ENCODE measurements around the gene ZPBP2.
"Not testable (repeated sequence)": the region's sequence is repeated elsewhere in the genome, so short reads cannot be mapped to it uniquely, and the experiment has no call there.

ZPBP2 gene, protein sequence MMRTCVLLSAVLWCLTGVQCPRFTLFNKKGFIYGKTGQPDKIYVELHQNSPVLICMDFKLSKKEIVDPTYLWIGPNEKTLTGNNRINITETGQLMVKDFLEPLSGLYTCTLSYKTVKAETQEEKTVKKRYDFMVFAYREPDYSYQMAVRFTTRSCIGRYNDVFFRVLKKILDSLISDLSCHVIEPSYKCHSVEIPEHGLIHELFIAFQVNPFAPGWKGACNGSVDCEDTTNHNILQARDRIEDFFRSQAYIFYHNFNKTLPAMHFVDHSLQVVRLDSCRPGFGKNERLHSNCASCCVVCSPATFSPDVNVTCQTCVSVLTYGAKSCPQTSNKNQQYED

DNA sequence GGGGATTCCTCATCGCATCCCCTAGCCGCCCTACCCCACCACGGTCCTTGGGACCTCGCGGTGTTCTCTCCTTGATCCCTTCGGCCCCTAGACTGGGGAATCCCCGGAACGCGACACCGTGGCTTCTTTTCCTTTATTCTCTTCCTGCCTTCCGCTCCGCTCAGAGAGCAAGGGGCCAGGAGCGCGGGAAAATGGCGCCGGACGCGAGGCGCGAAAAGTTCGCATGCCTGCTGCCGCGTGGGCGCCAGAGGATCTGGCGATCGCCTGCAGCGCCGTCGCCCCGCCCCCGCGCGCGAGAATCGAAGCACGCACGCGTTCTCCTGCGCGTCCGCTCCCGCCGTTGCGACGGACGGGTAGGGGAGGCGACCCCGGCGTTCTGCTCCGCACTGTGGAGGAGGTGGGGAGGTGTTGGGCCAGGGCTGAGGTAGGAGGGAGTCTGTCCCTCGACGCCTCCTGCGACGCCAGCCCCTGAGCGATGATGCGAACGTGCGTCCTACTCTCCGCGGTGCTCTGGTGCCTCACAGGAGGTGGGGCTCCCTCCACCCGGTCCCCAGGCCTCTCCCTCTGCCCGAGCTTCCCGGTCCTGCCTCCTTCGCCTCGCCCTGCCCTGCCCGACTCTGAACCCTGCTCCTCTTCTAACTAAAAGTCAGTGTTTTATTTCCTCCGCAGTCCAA, at the start of gene ZPBP2:
ZPBP2 (plus strand) TSS at position 323 of the 674 bp plus-strand sequence; CDS start at position 476, 153 bp downstream.
- DNase-seq: no peak

DNA sequence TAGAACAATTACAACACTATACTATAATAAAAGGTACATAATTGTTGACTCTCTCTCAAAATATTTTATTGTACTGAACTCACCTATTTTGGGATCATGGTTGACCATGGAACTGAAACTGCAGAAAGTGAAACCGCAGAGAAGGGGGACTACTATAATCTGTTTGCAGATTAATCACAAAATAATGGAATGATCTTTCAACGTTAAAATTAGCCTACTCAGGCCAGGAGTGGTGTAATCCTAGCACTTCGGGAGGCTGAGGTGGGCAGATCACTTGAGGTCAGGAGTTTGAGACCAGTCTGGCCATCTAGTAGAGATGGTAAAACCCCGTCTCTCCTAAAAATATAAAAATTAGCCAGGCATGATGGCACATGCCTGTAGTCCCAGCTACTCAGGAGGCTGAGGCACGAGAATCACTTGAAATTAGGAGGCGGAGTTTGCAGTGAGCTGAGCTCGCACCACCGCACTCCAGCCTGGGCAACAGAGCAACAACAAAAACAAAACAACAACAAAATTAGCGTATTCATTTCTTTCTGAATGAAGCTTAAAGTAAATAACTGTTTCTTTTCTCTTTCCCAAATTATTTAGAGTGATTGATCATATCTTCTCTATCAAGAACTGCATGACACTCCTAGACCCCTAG, 49.5 kb upstream of the ZPBP2 start:
- no peak for DNase-seq

DNA sequence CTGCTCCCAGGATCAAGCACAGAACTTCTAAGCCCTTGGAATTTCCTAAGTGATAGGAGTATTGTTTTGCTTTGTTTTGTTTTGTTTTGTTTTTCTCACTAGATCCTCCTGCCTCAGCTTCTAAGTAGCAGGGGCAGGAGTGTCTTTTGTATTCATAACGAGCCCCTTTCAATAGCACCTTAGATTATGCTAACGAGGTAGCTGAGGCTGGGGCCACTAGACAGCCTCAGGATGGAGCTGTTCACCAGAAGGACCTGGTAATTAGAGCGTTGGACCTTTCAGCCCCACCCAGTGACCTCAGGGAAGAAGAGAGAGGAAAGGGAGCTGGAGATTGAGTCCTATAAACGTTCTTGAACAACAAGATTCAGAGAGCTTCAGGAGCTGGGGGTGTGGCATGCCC, 47.5 kb upstream of the ZPBP2 start:
- DNase-seq: no peak

DNA sequence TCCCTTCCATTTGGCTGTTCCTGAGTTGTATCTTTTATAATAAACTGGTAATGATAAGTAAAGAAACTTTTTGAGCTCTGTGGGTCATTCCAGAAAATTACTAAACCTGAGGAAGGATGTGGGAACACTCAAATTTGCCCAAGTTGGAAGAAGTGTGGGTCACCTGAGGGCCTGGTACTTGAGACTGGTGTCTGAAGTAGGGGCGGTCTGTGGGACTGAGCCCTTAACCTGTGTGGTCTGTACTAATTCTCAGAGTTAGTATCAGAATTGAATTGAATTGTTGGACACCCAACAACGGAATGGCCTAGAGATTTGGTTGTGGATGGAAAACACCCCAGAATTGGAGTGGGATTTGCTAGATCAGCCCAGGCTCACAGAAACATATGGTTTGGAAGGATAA, 47.0 kb upstream of the ZPBP2 start:
- no peak for DNase-seq

DNA sequence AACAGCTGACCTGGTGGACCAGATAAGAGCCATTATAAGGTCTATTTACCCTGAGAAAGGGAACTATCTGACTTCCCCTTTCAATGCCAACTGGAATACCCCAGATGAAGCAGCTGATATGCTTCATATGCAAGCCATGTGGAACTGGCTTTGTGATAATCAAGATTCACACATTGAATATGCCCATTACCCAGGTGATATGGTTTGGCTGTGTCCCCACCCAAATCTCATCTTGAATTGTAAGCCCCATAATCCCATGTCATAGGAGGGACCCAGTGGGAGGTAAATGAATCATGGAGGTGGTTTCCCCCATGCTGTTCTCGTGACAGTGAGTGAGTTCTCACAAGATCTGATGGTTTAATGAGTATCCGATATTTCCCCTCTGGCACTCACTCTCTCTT, 46.0 kb upstream of the ZPBP2 start:
- DNase-seq: no peak

DNA sequence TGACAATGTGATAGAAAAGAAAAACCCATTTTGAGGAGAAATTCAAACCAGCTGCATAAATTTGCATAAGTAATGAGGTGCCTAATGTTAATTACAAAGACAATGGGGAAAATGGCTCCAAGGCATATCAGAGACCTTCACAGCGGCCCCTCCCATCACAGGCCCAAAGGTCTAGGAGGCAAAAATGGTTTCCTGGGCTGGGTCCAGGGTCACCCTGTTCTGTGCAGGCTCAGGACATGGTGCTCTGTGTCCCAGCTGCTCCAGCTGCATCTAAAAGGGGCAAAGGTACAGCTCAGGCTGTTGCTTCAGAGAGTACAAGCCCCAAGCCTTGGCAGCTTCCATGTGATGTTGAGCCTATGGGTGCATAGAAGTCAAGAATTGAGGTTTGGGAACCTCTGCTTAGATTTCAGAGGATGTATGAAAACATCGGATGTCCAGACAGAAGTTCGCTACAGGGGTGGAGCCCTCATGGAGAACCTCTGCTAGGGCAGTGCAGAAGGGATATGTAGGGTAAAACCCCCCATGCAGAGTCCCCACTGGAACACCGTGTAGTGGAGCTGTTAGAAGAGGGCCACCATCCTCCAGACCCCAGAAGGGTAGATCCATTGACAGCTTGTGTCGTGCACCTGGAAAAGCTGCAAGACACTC, 44.5 kb upstream of the ZPBP2 start:
- DNase-seq: no peak

DNA sequence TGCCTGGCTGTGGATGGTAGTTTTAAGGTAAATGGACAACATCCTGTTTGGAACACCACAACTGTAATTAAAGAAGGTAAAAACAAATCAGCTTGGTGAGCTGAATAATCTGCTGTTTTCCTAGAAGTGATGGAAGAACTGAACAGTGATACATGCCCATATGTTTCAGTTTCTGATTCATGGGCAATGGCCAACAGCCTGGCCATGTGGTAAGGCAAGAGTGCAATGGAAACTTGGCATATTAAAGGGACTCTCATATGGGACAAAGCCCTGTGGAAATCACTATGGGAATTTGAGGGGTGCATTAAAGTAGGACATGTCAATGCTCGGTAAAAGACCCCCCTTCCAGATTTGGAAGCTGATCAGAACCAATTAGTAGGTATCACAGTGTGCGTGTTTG, 41.7 kb upstream of the ZPBP2 start:
- no peak for DNase-seq

DNA sequence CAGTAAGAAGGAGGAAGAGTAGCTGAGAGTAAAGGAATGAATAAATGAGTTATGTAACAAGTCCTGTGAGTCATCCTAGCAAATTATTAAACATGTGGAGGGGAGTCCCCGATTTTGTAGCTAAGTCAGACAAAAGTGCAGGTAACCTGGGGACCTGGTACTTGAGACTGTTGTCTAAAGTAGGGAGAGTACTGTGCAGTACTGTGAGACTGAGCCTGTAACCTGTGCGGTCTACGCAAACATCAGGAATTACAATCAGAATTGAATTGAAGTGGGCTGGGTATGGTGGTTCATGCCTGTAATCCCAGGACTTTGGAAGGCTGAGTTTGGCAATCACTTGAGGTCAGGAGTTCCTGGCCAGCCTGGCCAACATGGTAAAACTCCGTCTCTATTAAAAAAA, 39.6 kb upstream of the ZPBP2 start:
- no peak for DNase-seq

DNA sequence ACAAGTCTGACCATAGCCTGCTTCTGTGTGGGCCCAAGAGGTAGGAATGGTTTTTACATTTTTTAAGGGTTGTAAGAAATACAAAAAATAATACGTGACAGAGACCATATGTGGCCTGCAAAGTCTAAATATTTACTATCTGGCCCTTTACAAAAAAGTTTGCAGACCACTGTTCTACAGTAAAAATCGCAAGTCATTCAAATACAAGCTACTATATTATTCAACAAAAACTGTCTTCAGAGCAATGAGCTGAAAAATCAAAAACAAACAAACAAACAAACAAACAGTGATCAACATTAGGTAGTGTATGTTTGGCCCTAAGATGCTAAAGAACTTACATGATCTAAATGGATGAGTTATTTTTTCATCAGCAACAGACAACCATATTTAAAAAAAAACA, 36.4 kb upstream of the ZPBP2 start:
- no peak for DNase-seq

DNA sequence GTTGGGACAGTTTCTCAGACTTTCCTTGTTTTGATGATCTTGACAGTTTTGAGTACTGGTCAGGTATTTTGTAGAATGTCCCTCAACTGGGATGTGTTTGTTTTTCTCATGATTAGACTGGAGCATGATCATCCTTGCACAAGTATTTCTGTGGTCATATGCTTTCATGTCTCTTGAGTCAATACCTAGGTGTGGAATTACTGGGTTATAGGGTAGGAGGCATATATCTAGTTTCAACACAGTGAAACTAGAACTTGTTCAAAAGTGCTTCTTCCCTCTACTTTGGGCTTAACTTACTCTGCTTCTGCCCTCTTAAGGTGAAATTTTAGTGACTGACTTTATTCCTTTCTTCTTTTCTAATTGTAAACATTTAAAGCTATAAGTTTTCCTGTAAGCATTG, 34.0 kb upstream of the ZPBP2 start:
- DNase-seq: no peak

DNA sequence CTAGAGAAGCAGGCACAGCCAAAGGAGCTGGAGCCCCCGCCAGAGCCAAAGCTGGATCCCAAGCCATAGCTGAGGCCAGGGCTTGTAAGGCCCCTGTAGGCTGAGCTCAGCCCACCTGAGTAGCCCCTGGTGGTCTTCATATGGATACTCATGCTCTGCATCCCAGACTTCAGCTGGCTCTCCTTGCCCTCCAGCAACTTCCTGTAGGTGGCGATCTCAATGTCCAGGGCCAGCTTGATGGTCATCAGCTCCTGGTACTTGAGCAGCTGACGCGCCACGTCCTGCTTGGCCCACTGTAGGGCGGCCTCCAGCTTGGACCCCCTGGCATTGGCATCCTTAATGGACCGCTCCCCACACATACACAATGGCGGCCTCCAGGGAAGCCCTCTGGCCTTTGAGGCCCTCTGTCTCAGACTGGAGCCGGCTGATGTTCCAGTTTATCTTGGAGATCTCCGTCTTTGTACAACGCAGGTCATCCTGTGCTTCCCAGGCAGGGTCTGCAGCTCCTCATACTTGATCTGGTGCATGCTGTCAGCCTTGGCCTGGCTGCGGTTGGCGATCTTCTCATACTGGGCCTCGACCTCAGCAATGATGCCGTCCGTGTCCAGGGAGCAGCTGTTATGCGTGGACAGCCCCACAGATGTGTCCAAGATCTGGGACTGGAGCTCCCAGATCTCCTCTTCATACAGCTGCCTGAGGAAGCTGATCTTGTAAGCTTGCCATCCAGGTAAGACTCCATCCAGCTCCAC, 32.8 kb upstream of the ZPBP2 start:
- no peak for DNase-seq

DNA sequence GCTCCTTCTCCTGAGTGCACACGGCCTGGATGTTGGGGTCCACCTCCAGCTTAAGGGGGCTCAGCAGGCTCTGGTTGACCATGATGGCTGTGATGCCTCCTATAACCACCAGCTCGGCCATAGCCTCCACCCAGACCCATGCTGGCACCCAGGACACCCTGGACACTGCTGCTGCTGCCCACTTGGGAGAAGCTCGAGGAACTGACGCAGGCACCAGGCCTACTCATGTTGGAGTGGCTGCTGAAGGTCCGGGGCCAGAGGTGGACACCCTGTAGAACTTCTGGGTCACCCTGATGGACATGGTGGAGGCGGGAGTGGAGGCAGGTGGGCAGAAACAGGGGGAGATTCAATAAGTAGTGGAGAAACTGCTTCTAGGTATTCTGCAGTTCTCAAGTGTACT, 31.9 kb upstream of the ZPBP2 start:
- DNase-seq: no peak

DNA sequence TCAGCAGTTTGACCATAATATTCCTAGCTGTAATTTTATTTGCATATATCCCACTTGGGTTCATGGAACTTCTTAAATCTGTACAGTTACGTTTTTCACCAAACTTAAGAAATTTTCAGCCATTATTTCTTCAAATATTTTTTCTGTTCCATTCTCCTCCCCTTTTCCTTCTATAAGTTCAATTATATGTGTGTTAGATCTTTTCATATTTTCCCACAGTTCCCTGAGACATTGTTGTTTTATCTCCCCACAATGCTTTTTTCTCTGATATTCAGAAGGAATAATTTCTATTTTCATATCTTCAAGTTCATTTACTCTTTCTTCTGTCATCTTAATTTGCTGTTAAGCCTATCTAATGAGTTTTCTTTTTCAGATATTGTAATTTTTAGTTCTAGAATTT, 29.9 kb upstream of the ZPBP2 start:
- no peak for DNase-seq

DNA sequence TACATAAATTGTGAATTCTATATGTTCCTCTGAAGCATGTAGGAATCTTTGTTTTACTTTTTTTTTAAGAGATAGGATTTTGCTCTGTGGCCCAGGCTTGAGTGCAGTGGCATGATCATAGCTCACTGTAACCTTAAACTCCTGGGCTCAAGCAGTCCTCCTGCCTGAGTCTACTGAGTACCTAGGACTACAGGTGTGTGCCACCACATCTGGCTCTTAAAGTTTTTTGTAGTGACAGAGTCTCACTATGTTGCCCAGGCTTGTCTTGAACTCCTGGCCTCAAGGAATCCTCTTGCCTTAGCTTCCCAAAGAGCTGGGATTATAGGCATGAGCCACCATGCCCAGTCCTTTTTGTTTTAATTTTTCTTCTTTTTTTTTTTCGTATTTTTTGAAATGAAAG, 29.2 kb upstream of the ZPBP2 start:
- no peak for DNase-seq

DNA sequence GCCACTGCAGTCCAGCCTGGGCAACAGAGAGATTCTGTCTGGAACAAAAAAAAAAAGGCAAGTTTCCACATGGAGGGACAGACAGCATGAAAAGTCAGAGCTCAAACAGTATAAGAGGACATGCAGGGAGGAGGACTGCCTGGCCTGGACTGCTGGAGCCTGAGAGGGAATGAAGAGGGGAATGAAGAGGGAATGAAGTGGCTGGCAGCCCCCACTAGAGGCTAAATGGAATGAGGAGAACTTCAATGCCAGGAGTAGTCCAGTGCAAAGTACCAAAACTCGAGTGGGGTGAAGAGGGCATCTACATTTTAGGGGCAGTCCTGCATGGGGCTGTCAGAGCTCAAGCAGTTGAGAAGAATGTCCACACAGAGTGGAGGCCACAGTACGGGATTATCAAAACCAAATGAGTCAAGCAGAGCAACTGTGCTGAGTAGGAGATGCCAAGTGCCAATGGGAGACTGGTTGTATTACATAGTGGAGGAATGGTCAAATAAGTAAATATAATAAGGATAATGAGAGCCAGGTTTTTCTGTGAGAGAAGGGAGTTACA, 26.8 kb upstream of the ZPBP2 start:
- no peak for DNase-seq

DNA sequence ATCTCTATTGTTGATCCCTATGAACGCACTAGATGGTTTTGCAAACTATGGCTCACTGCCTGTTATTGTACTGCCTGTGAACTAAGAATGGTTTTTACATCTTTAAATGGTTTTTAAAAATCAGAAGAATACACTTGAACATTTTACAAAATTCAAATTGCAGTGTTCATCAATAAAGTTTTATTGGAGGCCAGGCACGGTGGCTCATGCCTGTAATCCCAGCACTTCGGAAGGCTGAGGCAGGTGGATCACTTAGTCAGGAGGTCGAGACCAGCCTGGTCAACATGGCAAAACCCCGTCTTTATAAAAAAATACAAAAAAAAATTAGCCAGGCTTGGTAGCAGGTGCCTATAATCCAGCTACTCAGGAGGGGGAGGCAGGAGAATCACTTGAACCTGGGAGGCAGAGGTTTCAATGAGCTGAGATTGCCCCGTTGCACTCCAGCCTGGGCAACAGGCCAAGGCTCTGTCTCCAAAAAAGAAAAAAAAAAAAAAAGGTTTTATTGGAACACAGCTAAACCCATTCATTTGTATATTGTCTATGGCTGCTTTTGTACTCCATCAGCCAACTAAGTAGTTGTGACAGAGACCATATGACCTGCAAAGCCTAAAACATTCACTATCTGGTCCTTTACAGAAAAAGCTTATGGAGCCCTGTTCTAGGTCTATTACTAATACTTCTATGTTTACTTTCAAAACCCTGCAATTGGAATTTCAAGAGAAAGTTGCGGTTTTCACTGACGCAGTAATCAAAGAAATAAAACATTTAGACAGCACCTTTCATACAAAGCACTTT, 22.8 kb upstream of the ZPBP2 start:
- DNase-seq: no peak

DNA sequence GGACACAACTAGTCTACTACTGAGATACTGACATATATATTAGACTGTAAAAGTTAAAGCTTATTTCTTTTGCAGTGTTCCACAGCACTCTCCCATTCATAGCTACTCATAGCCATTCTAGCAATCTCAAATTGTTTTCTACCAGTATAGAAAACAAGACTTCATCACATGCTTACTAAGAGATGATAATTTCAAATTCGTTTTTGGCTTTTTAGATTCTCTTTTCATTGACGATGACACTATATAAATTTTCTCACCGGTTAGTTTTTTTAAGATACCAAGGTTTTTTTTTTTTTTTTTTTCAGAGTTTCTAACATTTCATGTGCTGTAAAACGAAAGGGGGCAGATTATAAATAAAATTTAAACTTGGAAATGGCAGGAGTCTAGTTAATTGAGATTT, 21.8 kb upstream of the ZPBP2 start:
- DNase-seq: no peak

DNA sequence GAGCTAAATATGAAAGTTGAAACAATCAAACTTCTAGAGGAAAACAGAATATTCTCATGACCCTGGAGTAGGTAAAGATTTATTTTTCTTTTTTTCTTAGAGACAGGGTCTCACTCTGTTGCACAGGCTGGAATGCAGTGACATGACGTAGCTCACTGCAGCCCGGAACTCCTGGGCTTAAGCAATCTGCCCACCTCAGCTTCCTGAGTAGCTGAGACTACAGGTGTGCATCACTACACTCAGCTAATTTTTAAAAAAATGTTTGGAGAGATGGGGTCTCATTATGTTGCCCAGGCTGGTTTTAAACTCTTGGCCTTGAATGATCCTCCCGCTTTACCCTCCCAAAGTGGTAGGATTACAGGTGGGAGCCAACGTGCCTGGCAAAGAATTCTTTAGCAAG, 19.4 kb upstream of the ZPBP2 start:
- DNase-seq: no peak

DNA sequence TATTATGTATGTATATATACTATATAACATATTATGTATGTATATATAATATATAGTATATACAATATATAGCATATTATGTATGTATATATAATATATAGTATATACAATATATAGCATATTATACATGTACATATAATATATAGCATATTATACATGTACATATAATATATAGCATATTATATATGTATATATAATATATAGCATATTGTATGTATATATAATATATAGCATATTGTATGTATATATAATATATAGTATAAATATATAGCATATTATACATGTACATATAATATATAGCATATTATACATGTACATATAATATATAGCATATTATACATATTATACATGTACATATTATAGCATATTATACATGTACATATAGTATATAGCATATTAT, 17.8 kb upstream of the ZPBP2 start:
- DNase-seq: not testable (repeated sequence)

DNA sequence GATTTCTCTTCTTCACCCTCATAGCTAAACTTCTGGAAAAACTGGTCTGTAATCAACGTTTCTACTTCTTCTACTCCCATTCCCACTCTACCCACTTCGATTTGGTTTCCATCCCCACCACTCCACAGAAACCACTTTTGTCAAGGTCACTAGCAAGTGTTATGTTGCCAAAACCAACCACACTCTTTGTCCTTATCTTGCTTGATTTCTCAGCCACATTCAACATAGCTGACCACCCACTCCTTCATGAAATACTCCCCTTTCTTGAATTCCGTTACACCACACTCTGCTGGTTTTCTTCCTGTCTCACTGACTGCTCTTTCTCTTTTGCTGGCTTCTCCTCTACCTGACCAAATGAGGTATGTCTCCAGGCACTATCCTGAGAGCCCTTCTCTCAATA, 15.8 kb upstream of the ZPBP2 start:
- no peak for DNase-seq

DNA sequence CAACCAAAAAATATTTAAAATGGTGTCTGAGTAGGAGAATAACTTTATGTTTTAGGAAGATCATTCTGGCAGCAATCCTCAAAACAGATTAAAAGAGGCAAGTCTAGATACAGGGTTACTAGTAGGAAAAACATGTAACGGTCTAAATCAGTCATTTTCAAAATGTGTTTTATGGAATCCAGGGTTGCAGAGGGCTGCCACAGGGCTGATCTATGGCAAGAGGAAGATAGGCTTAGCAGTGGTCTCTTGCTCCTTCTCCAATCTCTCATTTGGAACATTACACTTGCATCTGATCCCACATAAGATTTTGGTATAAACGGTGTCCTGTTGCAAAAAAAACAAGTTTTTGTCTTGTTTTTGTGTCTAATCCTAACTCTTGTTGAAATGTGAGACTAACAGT, 13.1 kb upstream of the ZPBP2 start:
- DNase-seq: no peak

Measured in NCI-H1694 treated with DMSO at 0.1 percent for 48 hours (cell line).